HepG2 (cell line): ENCODE measurements around the gene ANKZF1. TPM values are rescaled to one million over a fixed set of nuclear protein-coding genes. Genes with fewer than 3 reads are reported as not detected.

Source experiments
- CC2D1A ChIP-seq: sonication (generic); formaldehyde crosslinking; IDR thresholded peaks from 2 replicates; pipeline ENCODE4 v1.8.1; 2023; ENCODE audit warnings: mild to moderate bottlenecking, missing genetic modification reagents
- FOXK1 ChIP-seq: sonication (generic); formaldehyde crosslinking; IDR thresholded peaks from 2 replicates; pipeline ENCODE4 v1.4.0; 2020; ENCODE audit warnings: low read depth, missing genetic modification reagents, borderline replicate concordance
- FOXK2 ChIP-seq: fragments of 450-650 bp; IDR thresholded peaks from 2 replicates; pipeline ENCODE4 v1.6.1; 2016
- GFI1 ChIP-seq: sonication (generic); formaldehyde crosslinking; IDR thresholded peaks from 2 replicates; pipeline ENCODE4 v1.5.0; 2020; ENCODE audit warnings: missing genetic modification reagents, mild to moderate bottlenecking, borderline replicate concordance
- HNF4G ChIP-seq, 2 experiments: sonication (generic) in 1 of 2; formaldehyde crosslinking in 1 of 2; IDR thresholded peaks; 2 replicates each; pipeline versions ENCODE4 v1.4.0 to v1.6.1; 2011 to 2020; ENCODE audit warnings: borderline replicate concordance in 2 of 2, low read depth in 2 of 2, mild to moderate bottlenecking in 2 of 2, low read length in 1 of 2, missing genetic modification reagents in 1 of 2, moderate library complexity in 1 of 2
- MAFK ChIP-seq, 2 experiments: IDR thresholded peaks in 1 of 2; conservative IDR thresholded peaks in 1 of 2; 2 replicates each; pipeline ENCODE4 v1.6.1; 2011; ENCODE audit warnings: improper control_type of control experiment in 2 of 2, low read length in 2 of 2
- MYC ChIP-seq: sonication (generic); formaldehyde crosslinking; IDR thresholded peaks from 2 replicates; pipeline ENCODE4 v1.9.0; 2021; ENCODE audit warnings: missing genetic modification reagents, borderline replicate concordance
- PRPF4 ChIP-seq: fragments of 200-400 bp; formaldehyde crosslinking; IDR thresholded peaks from 2 replicates; pipeline ENCODE4 v1.6.1; 2016; ENCODE audit warnings: low read length, low read depth; ENCODE audit not compliant: poor library complexity, severe bottlenecking
- SMAD1 ChIP-seq: sonication (generic); formaldehyde crosslinking; IDR thresholded peaks from 2 replicates; pipeline ENCODE4 v1.4.0; 2020; ENCODE audit warnings: missing genetic modification reagents, low read depth, mild to moderate bottlenecking, borderline replicate concordance
- SSRP1 ChIP-seq: IDR thresholded peaks from 2 replicates; pipeline ENCODE4 v1.6.1; 2016; ENCODE audit warnings: control low read depth
- TGIF2 ChIP-seq: IDR thresholded peaks from 2 replicates; pipeline ENCODE4 v1.6.1; 2016; ENCODE audit warnings: control low read depth, missing compliant biosample characterization
- ZNF232 ChIP-seq: sonication (generic); formaldehyde crosslinking; IDR thresholded peaks from 2 replicates; pipeline ENCODE4 v1.4.0; 2020; ENCODE audit warnings: missing genetic modification reagents, borderline replicate concordance
- ZNF354B ChIP-seq: sonication (generic); formaldehyde crosslinking; IDR thresholded peaks from 2 replicates; pipeline ENCODE4 v1.8.0; 2022; ENCODE audit warnings: mild to moderate bottlenecking, missing genetic modification reagents
- ZNF619 ChIP-seq: sonication (generic); formaldehyde crosslinking; IDR thresholded peaks from 2 replicates; pipeline ENCODE4 v1.4.0; 2020; ENCODE audit warnings: mild to moderate bottlenecking, missing genetic modification reagents
- ZNF639 ChIP-seq: conservative IDR thresholded peaks from 2 replicates; pipeline ENCODE4 v1.6.1; 2018; ENCODE audit warnings: missing genetic modification reagents
- ZNF878 ChIP-seq: sonication (generic); formaldehyde crosslinking; IDR thresholded peaks from 2 replicates; pipeline ENCODE4 v1.8.1; 2023; ENCODE audit warnings: mild to moderate bottlenecking, missing genetic modification reagents, moderate library complexity
- polyA plus RNA-seq, 8 experiments: library from polyadenylated mRNA; depleted of rRNA in 3 of 8; stranded (reverse) in 7 of 8; unstranded in 1 of 8; fragments of >200 nt; fragmentation: Illumina TruSeq in 4 of 8; extraction: Trizol in 4 of 8; gene quantifications; 2 replicates each; pipeline versions ENCODE4 v1.2.1 to v1.2.3, GENCODE V29; 2011 to 2016; ENCODE audit warnings: low read depth in 4 of 8, missing spikeins in 1 of 8, mixed read lengths in 1 of 8; ENCODE audit not compliant: insufficient read depth in 1 of 8
- total RNA-seq, 5 experiments: library from RNA; depleted of rRNA; stranded (reverse); fragments of >200 nt; fragmentation: Illumina TruSeq; extraction: Trizol; gene quantifications; 2 replicates each; pipeline ENCODE4 v1.2.3, GENCODE V29; 2016; ENCODE audit warnings: low read depth in 1 of 5
- TF ChIP-seq, protein P1 (sequence below), 2 experiments: sonication (generic) in 1 of 2; formaldehyde crosslinking in 1 of 2; IDR thresholded peaks; 2 replicates each; pipeline versions ENCODE4 v1.6.1 to v1.9.0; 2014 to 2022; ENCODE audit warnings: antibody characterized with exemption in 1 of 2, borderline replicate concordance in 1 of 2, inconsistent platforms in 1 of 2, low read depth in 1 of 2, missing genetic modification reagents in 1 of 2
- TF ChIP-seq, protein P2 (sequence below): sonication (generic); formaldehyde crosslinking; IDR thresholded peaks from 2 replicates; pipeline ENCODE4 v1.4.0; 2020; ENCODE audit warnings: missing genetic modification reagents

Gene ANKZF1
- total and polyA plus RNA-seq, 2 of the 13 experiments (the other 11 are each of a cell fraction or from before 2014, with no cell fraction given), result 25.3 to 128 TPM

DNA sequence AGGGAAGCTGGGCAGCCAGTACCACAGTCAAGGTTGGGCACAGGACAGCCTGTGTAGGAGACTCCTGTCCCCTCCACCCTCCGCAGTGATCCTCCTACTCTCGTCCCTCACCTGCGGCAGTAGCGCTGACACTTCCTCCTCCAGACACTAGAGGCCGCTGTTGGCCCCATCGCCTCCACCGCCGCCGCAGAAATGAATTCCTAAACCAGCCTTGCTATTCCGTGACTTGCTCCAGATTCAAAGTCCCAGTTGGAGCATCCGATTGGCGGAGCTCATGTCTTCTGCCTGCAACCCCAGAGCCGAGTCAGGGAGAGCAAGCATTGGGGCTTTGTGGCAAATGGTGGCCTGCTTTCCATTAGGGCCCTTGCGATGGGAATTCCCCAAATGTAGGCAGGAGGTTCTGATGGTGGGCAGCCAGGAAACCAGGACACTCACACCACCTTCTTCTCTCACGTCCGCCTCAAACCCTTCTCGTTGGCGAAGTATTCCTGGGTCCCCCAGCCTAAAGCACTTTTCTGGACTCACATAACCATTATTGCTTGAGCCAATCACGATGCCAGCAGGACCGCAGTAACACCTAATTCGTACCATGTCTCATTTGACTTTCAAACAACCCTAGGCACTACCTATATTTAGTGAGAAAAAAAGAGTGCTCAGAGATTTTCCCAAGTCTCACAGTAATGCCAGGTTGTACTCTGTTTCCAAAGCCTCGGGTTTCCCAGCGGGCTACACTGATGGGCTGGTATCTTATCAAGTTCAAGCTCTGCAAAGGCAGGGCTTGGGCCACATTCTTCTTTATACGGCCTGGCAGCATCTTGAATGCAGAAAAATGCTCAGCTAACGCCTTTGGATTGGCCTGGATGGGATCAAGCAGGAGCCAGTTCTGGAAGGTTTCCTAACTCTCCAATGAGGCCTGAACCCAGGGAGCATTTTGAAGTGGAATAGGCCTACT lies 48.4 kb downstream of the ANKZF1 start (continued):
- TF ChIP-seq, protein P1, sequence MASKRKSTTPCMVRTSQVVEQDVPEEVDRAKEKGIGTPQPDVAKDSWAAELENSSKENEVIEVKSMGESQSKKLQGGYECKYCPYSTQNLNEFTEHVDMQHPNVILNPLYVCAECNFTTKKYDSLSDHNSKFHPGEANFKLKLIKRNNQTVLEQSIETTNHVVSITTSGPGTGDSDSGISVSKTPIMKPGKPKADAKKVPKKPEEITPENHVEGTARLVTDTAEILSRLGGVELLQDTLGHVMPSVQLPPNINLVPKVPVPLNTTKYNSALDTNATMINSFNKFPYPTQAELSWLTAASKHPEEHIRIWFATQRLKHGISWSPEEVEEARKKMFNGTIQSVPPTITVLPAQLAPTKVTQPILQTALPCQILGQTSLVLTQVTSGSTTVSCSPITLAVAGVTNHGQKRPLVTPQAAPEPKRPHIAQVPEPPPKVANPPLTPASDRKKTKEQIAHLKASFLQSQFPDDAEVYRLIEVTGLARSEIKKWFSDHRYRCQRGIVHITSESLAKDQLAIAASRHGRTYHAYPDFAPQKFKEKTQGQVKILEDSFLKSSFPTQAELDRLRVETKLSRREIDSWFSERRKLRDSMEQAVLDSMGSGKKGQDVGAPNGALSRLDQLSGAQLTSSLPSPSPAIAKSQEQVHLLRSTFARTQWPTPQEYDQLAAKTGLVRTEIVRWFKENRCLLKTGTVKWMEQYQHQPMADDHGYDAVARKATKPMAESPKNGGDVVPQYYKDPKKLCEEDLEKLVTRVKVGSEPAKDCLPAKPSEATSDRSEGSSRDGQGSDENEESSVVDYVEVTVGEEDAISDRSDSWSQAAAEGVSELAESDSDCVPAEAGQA (IDR thresholded peaks at IDR 0.05; ENCODE audit: low read depth), result peak; percentile 33; the same call in 1 of the 2 replicates
- TF ChIP-seq, protein P1 (CRISPR knock-in tag; IDR thresholded peaks at IDR 0.05; ENCODE audit: borderline replicate concordance), result no peak
- TF ChIP-seq ZNF619, result no peak
- no peak for TF ChIP-seq FOXK2
- TF ChIP-seq MAFK (conservative IDR thresholded peaks at IDR 0.05 in 1 of 2, IDR thresholded peaks at IDR 0.05 in 1 of 2; ENCODE audit: low read length in 2 of 2), result no peak
- TF ChIP-seq ZNF878 (CRISPR knock-in tag), result no peak
- no peak for TF ChIP-seq HNF4G (IDR thresholded peaks at IDR 0.05; ENCODE audit: borderline replicate concordance, low read depth, low read length)
- TF ChIP-seq HNF4G (CRISPR knock-in tag; IDR thresholded peaks at IDR 0.05; ENCODE audit: borderline replicate concordance, low read depth), result peak; percentile 66; the same call in 1 of the 2 replicates
- TF ChIP-seq FOXK1, result no peak
- no peak for TF ChIP-seq GFI1 (CRISPR knock-in tag)
- no peak for TF ChIP-seq CC2D1A (CRISPR knock-in tag)
- no peak for TF ChIP-seq SSRP1 (CRISPR knock-in tag)
- TF ChIP-seq TGIF2 (CRISPR knock-in tag), result peak; percentile 34; the same call in 1 of the 2 replicates
- TF ChIP-seq, protein P2, sequence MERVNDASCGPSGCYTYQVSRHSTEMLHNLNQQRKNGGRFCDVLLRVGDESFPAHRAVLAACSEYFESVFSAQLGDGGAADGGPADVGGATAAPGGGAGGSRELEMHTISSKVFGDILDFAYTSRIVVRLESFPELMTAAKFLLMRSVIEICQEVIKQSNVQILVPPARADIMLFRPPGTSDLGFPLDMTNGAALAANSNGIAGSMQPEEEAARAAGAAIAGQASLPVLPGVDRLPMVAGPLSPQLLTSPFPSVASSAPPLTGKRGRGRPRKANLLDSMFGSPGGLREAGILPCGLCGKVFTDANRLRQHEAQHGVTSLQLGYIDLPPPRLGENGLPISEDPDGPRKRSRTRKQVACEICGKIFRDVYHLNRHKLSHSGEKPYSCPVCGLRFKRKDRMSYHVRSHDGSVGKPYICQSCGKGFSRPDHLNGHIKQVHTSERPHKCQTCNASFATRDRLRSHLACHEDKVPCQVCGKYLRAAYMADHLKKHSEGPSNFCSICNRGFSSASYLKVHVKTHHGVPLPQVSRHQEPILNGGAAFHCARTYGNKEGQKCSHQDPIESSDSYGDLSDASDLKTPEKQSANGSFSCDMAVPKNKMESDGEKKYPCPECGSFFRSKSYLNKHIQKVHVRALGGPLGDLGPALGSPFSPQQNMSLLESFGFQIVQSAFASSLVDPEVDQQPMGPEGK (CRISPR knock-in tag), result 0 out of 2 replicates have a peak, but pooled peaks have one; percentile 17
- TF ChIP-seq ZNF354B, result no peak
- TF ChIP-seq MYC, result no peak; the same call in 1 of the 2 replicates
- peak; percentile 78; the same call in 1 of the 2 replicates for TF ChIP-seq SMAD1 (CRISPR knock-in tag)
- no peak for TF ChIP-seq ZNF232 (CRISPR knock-in tag)
- TF ChIP-seq ZNF639, result no peak
- TF ChIP-seq PRPF4, result no peak
